GM18499 (cell line): ENCODE data around the gene TAF5.
"Not testable (repeated sequence)": the region's sequence is repeated elsewhere in the genome, so short reads cannot be mapped to it uniquely, and the experiment has no call there.

Experiments
- ATAC-seq: cut with Tn5 transposase; IDR thresholded peaks from one replicate; pipeline ENCODE4 v1.9.1; 2021; ENCODE audit warnings: moderate number of reproducible peaks; ENCODE audit not compliant: insufficient read depth, unreplicated experiment

TAF5 gene

DNA sequence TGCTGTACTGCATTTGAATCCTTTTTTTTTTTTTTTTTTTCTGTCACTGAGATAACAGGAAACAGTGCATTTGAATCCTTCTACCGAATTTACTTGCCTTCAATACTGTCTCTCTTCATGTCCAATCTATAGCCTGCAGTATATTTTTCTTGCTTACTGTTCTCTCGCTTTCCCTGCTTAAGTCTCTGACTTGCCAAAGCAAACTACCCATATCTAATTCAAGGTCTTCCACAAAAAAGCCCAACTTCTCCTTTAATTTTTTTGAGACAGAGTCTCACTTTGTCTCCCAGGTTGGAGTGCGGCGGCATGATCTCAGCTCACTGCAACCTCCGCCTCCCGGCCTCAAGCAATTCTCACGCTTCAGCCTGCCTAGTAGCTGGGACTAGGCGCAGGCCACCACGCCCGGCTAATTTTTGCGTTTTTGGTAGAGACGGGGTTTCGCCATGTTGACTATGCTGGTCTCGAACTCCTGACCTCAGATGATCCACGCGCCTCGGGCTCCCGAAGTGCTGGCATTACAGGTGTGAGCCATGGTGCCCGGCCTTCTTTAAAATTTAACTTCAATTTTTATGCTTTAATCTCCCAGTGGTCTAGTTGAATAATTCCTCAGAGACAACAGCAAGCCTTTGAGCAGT lies 29.5 kb downstream of the TAF5 start:
- no peak for ATAC-seq

GRCh38 chr10:103413564-103413963 lies 45.8 kb downstream of the TAF5 start:
- ATAC-seq, result no peak

- no peak for ATAC-seq
Observed at GRCh38 chr10:103415581-103415980, 47.8 kb downstream of the TAF5 start.

DNA sequence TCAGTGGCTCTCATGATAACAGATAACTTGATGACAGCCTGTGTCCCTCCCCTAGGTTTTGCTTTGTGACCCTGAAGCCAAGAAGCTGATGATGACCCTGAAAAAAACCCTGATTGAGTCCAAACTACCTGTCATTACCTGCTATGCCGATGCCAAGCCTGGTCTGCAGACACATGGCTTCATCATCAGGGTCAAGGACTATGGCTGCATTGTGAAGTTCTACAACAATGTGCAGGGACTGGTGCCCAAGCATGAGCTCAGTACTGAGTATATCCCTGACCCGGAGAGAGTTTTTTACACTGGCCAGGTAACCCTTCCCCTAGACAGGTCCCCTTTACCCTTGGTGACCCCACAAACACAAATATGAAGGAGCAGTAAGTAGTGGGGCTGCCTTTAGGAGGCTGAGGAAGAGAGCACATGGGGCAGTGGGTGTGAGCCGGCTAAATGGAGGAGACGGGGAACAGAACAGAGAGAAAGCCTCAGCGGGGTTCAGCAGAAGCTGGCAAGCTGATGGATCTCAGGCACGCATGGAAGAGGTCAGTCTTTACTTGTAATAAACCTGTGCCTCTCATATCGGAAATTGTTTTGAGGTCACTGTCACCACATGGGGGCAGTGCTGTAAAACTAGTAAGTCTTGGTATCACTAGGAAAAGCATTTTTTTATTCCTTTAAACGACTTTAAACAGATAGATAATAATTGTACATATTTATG lies 48.8 kb downstream of the TAF5 start:
- ATAC-seq, result no peak

- ATAC-seq, result not testable (repeated sequence)
Observed at GRCh38 chr10:103417148-103417469, 49.3 kb downstream of the TAF5 start.

DNA sequence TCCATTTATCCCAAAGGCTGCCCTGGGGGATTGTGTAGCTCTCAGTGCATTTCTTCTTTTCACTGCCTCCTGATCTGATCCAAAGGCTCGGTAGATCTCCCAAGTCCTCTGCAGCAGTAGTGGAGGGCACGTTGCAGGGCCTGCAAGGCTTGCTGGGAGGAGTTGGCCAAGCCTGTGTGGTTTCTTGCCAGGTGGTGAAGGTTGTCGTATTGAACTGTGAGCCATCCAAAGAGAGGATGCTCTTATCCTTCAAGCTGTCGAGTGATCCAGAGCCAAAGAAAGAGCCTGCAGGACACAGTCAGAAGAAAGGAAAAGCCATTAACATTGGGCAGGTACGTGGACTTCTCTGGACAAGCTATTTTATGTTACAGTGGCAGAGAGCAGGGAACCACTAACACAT lies 49.8 kb downstream of the TAF5 start:
- no peak for ATAC-seq

DNA sequence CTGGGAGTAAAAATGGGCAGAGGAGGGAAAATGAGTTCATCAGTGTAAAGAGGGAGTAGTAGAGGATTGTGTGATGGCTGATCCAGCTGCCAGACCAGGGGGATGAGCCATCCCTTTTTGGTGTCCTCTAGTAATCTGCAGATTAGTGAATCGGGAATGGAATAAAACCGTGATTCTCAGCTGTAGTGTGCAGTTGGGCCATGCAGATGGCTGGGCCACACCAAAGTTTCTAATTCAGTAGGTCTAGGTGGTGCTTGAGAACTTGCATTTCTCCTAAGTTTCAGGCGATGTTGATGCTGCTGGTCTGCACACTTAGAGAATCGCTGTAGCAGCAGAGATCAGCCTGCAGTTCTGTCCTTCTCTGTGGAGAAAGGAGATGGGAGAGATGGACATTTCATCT lies 51.3 kb downstream of the TAF5 start:
- ATAC-seq, result no peak

DNA sequence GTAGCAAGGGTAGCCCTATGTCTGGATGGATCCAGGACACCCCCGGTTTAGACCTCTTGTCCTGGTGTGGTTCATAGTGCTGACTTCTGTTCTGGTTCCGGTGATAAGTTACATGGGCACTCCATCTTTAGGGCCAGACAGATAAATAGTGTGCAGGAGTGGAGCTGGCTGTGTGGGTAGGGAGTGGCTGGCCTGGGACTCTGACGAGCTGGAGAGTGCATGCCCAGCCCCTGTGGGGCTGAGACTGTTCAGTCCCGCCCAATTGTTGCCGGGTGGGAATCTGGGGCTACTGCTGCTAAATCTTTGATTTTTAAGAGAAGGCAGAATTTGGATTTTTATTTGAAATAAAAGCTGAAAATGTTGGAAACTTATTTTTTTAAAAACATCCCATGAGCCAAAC lies 56.0 kb downstream of the TAF5 start:
- ATAC-seq, result no peak

DNA sequence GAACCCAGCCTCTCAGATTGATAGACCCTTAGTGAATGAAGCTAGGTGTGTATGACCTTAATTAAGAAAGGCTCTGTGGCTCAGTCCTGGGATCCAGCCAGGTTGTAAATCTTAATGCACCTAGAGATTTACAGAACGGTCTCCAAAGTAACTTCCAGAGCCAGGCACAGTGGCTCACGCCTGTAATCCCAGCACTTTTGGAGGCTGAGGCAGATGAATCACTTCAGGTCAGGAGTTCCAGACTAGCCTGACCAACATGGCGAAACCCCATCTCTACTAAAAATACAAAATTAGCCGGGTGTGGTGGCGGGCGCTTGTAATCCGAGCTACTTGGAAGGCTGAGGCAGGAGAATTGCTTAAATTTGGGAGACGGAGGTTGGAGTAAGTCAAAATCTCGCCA lies 60.1 kb downstream of the TAF5 start:
- no peak for ATAC-seq

DNA sequence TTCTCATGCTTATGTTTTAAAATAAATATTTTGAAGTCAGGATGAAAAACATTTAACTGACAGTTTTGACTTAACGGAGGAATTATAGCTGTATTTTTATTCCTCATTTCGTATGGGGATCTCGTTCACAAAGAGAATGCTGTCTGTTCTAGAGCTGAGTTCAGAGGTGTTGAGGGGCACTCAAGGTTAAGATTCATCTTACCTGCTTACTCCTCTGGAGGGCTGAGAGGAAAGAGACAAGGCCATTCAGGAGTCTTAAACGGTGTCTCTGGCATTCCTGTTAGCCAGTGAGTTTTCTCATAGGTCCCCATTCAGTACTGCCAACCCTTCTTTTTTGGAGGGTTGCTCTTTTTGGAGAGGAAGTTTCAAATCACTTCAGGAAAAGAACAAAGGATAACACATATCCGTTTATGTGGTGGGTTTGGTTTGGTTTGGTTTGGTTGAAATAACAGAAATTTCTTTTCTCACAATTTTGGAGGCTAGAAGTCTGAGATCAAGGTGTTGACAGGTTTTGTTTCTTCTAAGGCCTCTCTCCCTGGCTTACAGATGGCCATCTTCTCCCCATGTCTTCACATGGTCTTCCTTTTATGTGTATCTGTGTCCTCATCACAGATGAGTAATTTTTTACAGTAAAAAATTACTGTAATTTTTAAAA lies 61.3 kb downstream of the TAF5 start:
- no peak for ATAC-seq

GRCh38 chr10:103429647-103430046 lies 61.9 kb downstream of the TAF5 start:
- ATAC-seq, result no peak

- no peak for ATAC-seq
Observed at GRCh38 chr10:103431902-103432301, 64.1 kb downstream of the TAF5 start.

- no peak for ATAC-seq
Observed at GRCh38 chr10:103433858-103434257, 66.1 kb downstream of the TAF5 start.
